ENCODE results near the gene DNAJB1.

GRCh38 chr19:14519245-14519859 lies 1.2 kb upstream of the DNAJB1 start:
- TF ChIP-seq CTCF (IDR thresholded peaks at IDR 0.05), result no peak
- TF ChIP-seq POLR2A (IDR thresholded peaks at IDR 0.05), result no peak

Measured in testis (tissue), 2 donors.